ENCODE results near the gene PTCH2.
"Not testable (repeated sequence)": the region's sequence is repeated elsewhere in the genome, so short reads cannot be mapped to it uniquely, and the experiment has no call there.

Gene PTCH2

DNA sequence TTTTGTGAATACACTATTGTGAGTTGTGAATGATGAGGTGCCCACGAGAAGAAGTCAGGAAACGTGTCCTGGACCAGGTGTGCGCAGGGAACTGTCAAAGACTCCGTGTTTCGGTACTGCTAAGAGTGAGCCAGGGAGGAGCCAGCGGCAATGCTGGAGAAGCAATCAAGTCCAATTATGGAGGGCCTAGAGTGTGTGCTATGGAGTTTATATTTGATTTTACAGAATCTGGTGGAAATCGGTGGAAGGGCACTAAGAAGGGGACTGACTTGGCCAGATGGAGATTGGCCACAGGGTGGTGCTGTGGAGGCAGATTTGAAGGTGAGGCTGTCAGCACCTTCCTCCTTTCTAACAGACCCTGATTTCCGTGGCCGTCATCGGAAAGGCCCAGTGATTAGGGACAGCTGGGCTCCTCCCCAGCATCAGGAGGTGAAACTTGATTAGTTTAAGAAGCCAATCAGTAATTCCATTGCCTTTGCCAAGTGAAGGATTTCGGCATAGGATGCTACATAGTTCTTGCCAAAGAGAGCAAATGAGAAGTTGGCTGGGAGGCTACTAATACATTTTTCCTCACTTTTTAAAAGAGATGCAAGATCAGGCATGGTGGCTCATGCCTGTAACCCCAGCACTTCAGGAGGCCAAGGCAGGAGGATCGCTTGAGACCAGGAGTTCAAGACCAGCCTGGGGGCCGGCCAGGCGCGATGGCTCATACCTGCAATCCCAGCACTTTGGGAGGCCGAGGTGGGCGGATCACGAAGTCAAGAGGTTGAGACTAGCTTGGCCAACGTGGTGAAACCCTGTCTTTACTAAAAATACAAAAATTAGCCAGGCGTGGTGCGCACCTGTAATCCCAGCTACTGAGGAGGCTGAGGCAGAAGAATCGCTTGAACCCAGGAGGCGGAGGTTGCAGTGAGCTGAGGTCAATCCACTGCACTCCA lies 7.0 kb downstream of the PTCH2 start:
- peak; percentile 55 for DNase-seq

DNA sequence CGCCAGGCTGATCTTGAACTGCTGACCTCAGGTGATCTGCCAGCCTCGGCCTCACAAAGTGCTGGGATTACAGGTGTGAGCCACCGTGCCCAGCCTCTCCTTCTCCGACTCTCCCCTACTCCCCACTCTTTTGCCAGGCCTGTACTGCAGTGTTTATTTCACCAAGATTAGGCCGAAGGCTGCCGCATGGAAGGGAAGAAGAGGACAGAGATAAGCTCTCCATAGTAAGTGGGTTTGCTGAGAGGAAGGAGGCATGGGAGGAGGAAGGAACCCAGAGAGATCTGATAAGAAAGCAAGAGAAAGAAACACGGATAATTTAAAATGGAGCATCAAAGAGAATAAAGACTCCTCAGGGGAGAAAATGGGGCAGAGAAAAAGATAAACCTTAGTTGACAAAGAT lies 8.7 kb downstream of the PTCH2 start:
- DNase-seq = no peak

GRCh38 chr1:44832056-44832705 lies 10.9 kb downstream of the PTCH2 start:
- DNase-seq = no peak

DNA sequence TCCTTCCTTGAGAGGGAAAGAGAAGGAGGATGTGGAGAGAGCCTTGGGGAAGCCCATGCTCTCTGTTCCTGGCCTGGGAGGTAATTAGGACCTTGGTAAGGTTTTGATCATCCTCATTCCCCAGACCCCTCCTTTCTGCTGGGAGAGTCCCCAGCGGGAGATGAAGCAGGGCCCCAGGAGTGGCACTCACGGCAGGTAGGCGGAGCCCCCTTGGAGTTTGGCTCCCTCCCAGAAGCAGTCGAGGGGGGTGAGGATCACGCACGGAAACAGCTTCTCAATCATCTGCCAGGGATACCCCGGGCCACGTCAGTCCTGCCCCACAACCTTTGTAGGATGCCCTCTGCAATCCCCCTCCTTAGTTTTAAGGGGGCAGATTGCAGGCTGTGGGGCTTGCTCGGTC lies 11.5 kb downstream of the PTCH2 start:
- DNase-seq = no peak

- DNase-seq = no peak
Observed at GRCh38 chr1:44830900-44831304, 12.2 kb downstream of the PTCH2 start.

DNA sequence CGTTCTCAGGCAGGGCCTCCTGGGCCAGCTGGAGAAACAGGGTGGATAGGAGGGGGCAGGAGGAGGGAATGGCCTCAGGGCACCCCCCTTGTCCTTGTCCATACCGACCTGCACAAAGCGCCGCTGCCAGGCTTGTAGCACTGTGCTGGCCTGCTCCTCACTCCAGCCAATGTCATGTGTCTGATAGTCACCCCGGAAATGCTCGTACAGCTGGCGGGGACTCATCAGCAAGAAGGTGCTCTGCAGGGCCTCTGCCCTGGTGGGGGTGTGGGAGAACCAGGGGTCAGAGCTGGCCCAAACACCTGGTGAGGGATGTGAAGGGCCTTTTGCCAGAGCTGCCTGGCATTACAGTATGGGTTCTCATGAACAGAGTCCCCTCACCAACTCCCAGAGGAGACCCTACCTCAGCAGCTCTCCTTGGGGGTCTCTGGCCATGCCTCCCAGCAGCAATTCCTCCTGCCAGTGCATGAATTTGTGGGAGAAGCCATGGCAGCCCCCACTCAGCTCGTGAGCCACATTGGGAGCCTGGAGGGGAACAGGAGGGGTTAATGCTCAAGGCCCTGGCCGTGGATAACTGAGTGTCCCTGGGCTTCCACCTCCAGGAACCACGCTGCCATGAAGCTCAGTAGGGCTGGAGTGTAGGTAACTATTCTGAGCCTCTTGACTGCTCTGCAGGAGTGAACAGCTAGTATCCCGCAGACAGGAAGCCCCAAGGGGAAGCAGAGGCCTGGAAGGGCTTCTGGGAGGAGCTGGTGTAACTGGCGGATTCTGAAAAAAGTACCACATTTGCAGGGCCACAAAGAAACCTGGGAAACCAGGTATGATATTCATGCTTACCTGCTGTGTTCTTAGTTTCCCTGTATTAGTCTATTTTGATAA lies 13.3 kb downstream of the PTCH2 start:
- no peak for DNase-seq

GRCh38 chr1:44828841-44829440 lies 14.1 kb downstream of the PTCH2 start:
- no peak for DNase-seq

- no peak for DNase-seq
Observed at GRCh38 chr1:44828003-44828651, 14.9 kb downstream of the PTCH2 start.

- no peak for DNase-seq
Observed at GRCh38 chr1:44827197-44828002, 15.7 kb downstream of the PTCH2 start.

DNA sequence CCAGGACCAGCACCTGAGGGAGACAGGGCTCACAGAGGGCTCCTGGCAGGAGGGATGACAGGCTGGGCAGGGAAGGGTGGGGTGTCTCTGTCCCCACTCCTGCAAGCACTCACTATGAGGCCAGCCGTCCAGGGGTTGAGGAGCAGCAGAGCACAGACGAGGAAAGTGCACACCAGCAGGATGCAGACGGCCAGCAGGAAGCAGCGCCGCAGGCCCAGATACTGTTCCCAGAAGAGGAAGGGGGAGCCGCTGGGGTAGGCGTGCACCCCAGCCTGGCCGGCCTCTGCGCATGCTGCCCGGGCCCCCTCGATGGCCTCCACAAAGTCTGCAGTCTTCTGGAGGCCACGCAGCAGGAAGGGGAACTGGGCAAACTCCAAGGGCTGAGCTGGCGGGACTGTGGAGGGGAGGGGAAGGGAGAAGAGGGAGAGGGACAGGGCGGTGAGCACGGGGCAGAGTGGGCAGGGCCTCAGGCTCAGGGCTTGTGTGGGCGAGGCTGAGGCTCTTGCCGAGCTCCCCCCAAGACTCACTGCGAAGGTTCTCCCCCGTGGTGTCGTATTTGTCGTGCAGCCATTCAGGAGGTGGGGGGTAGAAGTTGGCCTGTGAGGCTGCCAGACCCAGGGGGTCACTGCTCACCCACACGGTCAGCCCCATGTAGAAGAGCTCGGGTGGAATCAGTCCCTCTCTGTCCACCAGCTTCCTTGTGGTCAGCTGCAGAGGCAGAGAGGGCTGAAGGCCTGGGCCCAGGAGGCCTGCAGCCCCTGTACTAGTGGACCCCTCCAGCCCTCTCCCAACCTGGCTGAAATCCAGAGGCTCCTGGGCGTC lies 16.5 kb downstream of the PTCH2 start:
- DNase-seq = no peak

DNA sequence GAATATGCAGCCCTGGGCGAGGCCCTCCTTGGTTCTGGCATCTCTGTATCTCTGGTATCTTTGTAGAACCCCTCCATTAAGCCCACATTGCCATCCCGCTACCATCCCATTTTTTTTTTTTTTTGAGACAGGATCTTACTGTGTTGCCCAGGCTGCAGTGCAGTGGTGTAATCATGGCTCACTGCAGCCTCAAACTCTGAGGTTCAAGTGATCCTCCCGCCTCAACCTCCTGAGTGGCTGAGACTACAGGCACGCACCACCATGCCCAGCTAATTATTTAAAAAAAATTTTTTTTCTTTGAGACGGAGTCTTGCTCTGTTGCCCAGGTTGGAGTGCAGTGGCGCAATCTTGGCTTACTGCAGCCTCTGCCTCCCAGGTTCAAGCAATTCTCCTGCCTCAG lies 18.7 kb downstream of the PTCH2 start:
- DNase-seq = not testable (repeated sequence)

GRCh38 chr1:44822981-44823451 lies 20.0 kb downstream of the PTCH2 start:
- DNase-seq = no peak

- no peak for DNase-seq
Observed at GRCh38 chr1:44822131-44822701, 20.8 kb downstream of the PTCH2 start.

DNA sequence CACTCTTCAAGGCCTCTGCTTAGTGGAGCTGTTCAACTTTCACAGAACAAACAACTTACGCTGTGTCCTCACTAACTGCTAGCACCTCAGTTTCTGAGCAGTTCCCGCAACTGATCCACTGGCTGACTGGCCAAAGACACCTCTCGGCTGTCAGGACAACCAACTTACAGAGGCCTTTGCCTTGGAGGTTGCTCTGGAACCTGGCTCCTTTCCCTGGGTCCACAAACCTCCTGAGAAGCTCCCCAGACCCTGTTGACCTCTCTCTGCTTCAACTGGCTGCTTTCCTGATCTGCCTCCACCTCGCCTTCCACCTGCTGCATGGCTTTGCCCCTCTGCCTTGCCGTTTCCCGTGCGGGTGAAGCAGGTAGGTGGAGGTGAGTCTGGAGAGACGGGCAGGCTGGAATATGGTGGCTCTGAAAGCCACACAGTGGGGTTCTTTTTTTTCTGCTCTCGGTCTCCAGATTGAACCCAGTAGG lies 21.8 kb downstream of the PTCH2 start:
- no peak for DNase-seq

DNA sequence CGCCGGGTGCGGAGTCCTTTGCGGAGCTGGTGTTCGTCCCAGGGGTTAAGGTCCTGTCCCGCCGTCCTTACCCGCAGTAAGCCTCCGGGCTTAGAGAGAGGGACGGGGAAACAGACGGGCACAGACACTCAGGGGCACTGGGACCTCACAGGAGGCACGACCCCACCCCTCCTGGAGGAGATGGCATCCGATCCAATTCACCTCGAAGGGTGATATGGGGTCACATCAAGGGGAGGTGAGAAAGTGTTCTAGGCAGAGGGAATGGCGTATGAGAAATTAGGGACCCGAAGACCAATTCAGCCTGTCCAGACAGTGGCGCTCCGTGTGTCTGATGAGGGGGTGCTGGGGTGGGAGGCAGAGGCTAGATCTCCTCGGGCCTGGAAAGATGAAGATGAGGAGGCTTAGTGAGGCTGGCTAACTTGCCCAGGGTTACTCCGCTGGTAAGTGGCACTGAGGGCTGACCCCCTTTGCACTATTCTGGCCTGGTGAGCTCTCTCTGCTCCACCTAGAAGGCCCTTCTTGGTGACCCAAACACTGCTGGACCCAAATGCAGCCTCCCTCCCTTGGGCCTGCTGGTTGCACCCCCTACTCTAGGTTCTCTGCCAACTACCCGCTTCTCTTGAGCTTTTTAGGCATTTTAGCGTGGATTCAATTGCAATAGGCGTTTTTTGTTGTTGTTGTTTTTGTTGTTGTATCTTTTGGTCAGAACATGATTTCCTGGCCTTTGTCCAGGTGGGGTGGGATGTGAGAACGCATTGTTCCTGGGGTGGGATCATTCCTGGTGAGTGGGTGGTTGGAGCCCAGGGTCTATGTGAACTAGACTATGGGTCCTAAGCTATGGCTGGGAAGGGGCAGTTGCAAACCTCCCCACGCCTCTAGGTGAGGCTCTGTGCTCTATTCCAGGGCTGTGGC lies 22.5 kb downstream of the PTCH2 start:
- DNase-seq = no peak

DNA sequence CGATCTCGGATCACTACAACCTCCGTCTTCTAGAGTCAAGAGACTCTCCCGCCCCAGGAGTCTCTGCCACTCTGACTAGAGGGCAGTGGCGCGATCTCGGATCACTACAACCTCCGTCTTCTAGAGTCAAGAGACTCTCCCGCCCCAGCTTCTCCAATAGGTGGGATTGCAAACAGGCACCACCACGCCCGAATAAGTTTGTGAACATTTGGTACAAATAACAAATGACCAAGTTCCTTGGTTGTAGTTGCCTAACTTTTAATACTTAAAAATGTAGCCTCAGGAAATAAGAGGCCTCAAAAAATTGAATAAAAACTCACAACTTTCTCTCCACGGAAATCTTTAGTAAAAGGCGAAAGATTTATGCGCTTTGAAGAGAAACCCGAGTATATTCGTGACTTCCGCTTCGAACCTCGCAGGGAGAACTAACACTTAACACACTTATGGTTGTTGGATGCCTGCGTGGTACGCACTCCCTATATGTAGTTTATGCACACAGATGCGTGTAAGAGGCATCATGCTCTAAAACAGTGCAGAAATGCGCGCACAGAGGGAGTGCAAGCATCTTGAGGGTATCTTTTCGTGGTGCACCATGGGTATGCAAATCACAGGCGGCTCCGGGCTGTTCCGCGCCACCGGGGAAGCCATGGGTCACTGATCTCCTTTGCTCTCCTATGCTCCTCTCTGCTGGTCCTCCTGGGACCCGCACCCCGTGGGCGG lies 23.3 kb downstream of the PTCH2 start:
- peak; percentile 91 for DNase-seq

- DNase-seq = peak; percentile 85
Observed at GRCh38 chr1:44819196-44819607, 23.9 kb downstream of the PTCH2 start.

Data from T1000 (cell line).